Caco-2 (cell line): ENCODE results near the gene USP37. TPM values are rescaled to one million over a fixed set of nuclear protein-coding genes. Genes with fewer than 3 reads are reported as not detected.

ENCODE experiments used
- BruUV-seq: library from RNA; stranded (reverse); fragments of 400-500 nt; replicated peaks from 2 replicates; lab custom pipeline; 2021; lab: Mats Ljungman, UMichigan
- CTCF ChIA-PET: fragments of 300-600 bp; sonication (Branson Sonifier 250); formaldehyde crosslinking; loops from one replicate; lab custom pipeline; 2022; ENCODE audit warnings: antibody characterized with exemption; lab: Charles Lee
- POLR2A ChIA-PET: fragments of 300-600 bp; sonication (Branson Sonifier 250); formaldehyde crosslinking; loops from one replicate; lab custom pipeline; 2022; ENCODE audit warnings: antibody characterized with exemption; lab: Charles Lee
- DNase-seq, 2 experiments: peaks; one replicate each; pipeline versions ENCODE4 v3.0.0 to v3.0.0-alpha.2; 2020 to 2022
- H3K27me3 ChIP-seq: replicated peaks from 2 replicates; pipeline ENCODE4 v1.6.0; 2011; ENCODE audit warnings: low read length; ENCODE audit not compliant: control insufficient read depth, insufficient read depth
- H3K36me3 ChIP-seq: 2 replicates; pipeline ENCODE4 v1.5.1; 2011; ENCODE audit warnings: low read length; ENCODE audit not compliant: control insufficient read depth, insufficient read depth
- H3K4me1 ChIP-seq: fragments of 250-450 bp; sonication (Bioruptor Pico); 2 replicates; pipeline ENCODE4 v1.5.1; 2020; ENCODE audit warnings: mild to moderate bottlenecking
- H3K4me3 ChIP-seq: 2 replicates; pipeline ENCODE4 v1.5.1; 2011; ENCODE audit warnings: low read depth, mild to moderate bottlenecking, control low read depth, low read length
- H3K9me3 ChIP-seq: fragments of 250-450 bp; sonication (Bioruptor Pico); 2 replicates; pipeline ENCODE4 v1.5.1; 2020; ENCODE audit warnings: mild to moderate bottlenecking, moderate library complexity
- H3K27ac Mint-ChIP-seq: one replicate; pipeline ENCODE4 v1.8.0; 2022; ENCODE audit warnings: mixed read lengths; ENCODE audit not compliant: unreplicated experiment
- H3K27me3 Mint-ChIP-seq: one replicate; pipeline ENCODE4 v1.8.0; 2022; ENCODE audit warnings: mixed read lengths; ENCODE audit not compliant: insufficient read depth, unreplicated experiment
- H3K36me3 Mint-ChIP-seq: one replicate; pipeline ENCODE4 v1.8.0; 2022; ENCODE audit warnings: mild to moderate bottlenecking, mixed read lengths; ENCODE audit not compliant: insufficient read depth, unreplicated experiment
- H3K4me1 Mint-ChIP-seq: one replicate; pipeline ENCODE4 v1.8.0; 2022; ENCODE audit warnings: low read depth, mixed read lengths; ENCODE audit not compliant: unreplicated experiment
- H3K4me3 Mint-ChIP-seq: one replicate; pipeline ENCODE4 v1.8.0; 2022; ENCODE audit warnings: mild to moderate bottlenecking, moderate library complexity, mixed read lengths; ENCODE audit not compliant: unreplicated experiment
- H3K9me3 Mint-ChIP-seq: one replicate; pipeline ENCODE4 v1.8.0; 2022; ENCODE audit warnings: mixed read lengths; ENCODE audit not compliant: unreplicated experiment
- intact Hi-C: fragments of 100-400 bp; cut with micrococcal nuclease; formaldehyde crosslinking; loops from one replicate; pipeline ENCODE4 v1.10.0; 2022; ENCODE audit not compliant: unreplicated experiment
- total RNA-seq: library from RNA; stranded (reverse); gene quantifications from 2 replicates; pipeline ENCODE4 v1.2.3, GENCODE V29; 2022
- TF ChIP-seq, protein P1 (sequence below), 2 experiments: fragments of 200-600 bp in 1 of 2; IDR thresholded peaks; 1 replicate in 1 of 2; 2 replicates in 1 of 2; pipeline versions ENCODE4 v1.5.1 to v1.8.0; 2011 to 2022; ENCODE audit warnings: antibody characterized with exemption in 1 of 2, control low read depth in 1 of 2, inconsistent platforms in 1 of 2, low read depth in 1 of 2, low read length in 1 of 2, mild to moderate bottlenecking in 1 of 2, moderate library complexity in 1 of 2; ENCODE audit not compliant: insufficient read depth in 1 of 2, severe bottlenecking in 1 of 2, unreplicated experiment in 1 of 2

USP37 gene
- total RNA-seq, 1 experiment from 2014 or later = 22.2 TPM

GRCh38 chr2:218578272-218578877, 10.2 kb upstream of the USP37 start:
- POLR2A ChIA-PET = interaction anchor here (0.6 kb wide), 1 partner anchor 178 kb away, joined by 3 read pairs; no protein-coding TSS in a partner anchor
- BruUV-seq = no TSS peak
- H3K4me3 Mint-ChIP-seq = no peak overlapping the region

GRCh38 chr2:218577482-218578220, 9.5 kb upstream of the USP37 start:
- H3K4me1 Mint-ChIP-seq = no peaks in the 10 kb centered on the region
- no peaks in the 10 kb centered on the region for H3K27me3 Mint-ChIP-seq
- Histone ChIP-seq H3K9me3 (no peaks in the 10 kb centered on the region), H3K36me3 (no peaks in the 10 kb centered on the region), H3K4me3 (no peak overlapping the region), H3K4me1 (no peaks in the 10 kb centered on the region), H3K27me3 (no peaks in the 10 kb centered on the region)
- no peak overlapping the region for H3K27ac Mint-ChIP-seq
- no peak overlapping the region for H3K4me3 Mint-ChIP-seq
- ChIA-PET POLR2A (no interaction called here), CTCF (no interaction called here)
- peaks cover 64% of the 10 kb centered on the region for H3K36me3 Mint-ChIP-seq
- intact Hi-C loops = no loop called here
- no peak for DNase-seq
- H3K9me3 Mint-ChIP-seq = no peaks in the 10 kb centered on the region
- BruUV-seq = no TSS peak
- TF ChIP-seq, protein P1, sequence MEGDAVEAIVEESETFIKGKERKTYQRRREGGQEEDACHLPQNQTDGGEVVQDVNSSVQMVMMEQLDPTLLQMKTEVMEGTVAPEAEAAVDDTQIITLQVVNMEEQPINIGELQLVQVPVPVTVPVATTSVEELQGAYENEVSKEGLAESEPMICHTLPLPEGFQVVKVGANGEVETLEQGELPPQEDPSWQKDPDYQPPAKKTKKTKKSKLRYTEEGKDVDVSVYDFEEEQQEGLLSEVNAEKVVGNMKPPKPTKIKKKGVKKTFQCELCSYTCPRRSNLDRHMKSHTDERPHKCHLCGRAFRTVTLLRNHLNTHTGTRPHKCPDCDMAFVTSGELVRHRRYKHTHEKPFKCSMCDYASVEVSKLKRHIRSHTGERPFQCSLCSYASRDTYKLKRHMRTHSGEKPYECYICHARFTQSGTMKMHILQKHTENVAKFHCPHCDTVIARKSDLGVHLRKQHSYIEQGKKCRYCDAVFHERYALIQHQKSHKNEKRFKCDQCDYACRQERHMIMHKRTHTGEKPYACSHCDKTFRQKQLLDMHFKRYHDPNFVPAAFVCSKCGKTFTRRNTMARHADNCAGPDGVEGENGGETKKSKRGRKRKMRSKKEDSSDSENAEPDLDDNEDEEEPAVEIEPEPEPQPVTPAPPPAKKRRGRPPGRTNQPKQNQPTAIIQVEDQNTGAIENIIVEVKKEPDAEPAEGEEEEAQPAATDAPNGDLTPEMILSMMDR (IDR thresholded peaks at IDR 0.05; ENCODE audit: insufficient read depth in 1 of 2, low read depth in 1 of 2, low read length in 1 of 2, severe bottlenecking in 1 of 2, unreplicated experiment in 1 of 2) = no peak

More at GRCh38 chr2:218578272-218578877, 10.2 kb upstream of the USP37 start:
- Histone ChIP-seq H3K9me3 (no peaks in the 10 kb centered on the region), H3K27me3 (no peaks in the 10 kb centered on the region), H3K4me1 (no peaks in the 10 kb centered on the region), H3K36me3 (no peaks in the 10 kb centered on the region), H3K4me3 (no peak overlapping the region)
- H3K4me1 Mint-ChIP-seq = no peaks in the 10 kb centered on the region
- no peak for DNase-seq
- intact Hi-C loops = no loop called here
- H3K36me3 Mint-ChIP-seq = peaks cover 68% of the 10 kb centered on the region
- CTCF ChIA-PET = no interaction called here
- H3K27ac Mint-ChIP-seq = no peak overlapping the region
- TF ChIP-seq, protein P1 (IDR thresholded peaks at IDR 0.05; ENCODE audit: insufficient read depth in 1 of 2, low read depth in 1 of 2, low read length in 1 of 2, severe bottlenecking in 1 of 2, unreplicated experiment in 1 of 2) = no peak
- no peaks in the 10 kb centered on the region for H3K9me3 Mint-ChIP-seq
- no peaks in the 10 kb centered on the region for H3K27me3 Mint-ChIP-seq

GRCh38 chr2:218576854-218577253, 8.7 kb upstream of the USP37 start:
- Mint-ChIP-seq H3K4me3 (no peak overlapping the region), H3K9me3 (no peaks in the 10 kb centered on the region), H3K36me3 (peaks cover 61% of the 10 kb centered on the region), H3K4me1 (no peaks in the 10 kb centered on the region), H3K27me3 (no peaks in the 10 kb centered on the region), H3K27ac (no peak overlapping the region)
- no TSS peak for BruUV-seq
- DNase-seq = no peak
- TF ChIP-seq, protein P1 (IDR thresholded peaks at IDR 0.05; ENCODE audit: insufficient read depth in 1 of 2, low read depth in 1 of 2, low read length in 1 of 2, severe bottlenecking in 1 of 2, unreplicated experiment in 1 of 2) = no peak
- H3K4me3 ChIP-seq = no peak overlapping the region
- ChIA-PET CTCF (no interaction called here), POLR2A (no interaction called here)
- no peaks in the 10 kb centered on the region for H3K4me1 ChIP-seq
- no peaks in the 10 kb centered on the region for H3K36me3 ChIP-seq
- intact Hi-C loops = no loop called here
- H3K9me3 ChIP-seq = no peaks in the 10 kb centered on the region
- H3K27me3 ChIP-seq = no peaks in the 10 kb centered on the region
